Endothelial cell of umbilical vein (primary cell): Measurements from ENCODE around the gene PLGLB1. TPM values are rescaled to one million over a fixed set of nuclear protein-coding genes. Genes with fewer than 3 reads are reported as not detected.
"Not testable (repeated sequence)": the region's sequence is repeated elsewhere in the genome, so short reads cannot be mapped to it uniquely, and the experiment has no call there.

ENCODE experiments used
- BruUV-seq: library from RNA; stranded (reverse); fragments of 400-500 nt; replicated peaks from 2 replicates; lab custom pipeline; 2021; lab: Mats Ljungman, UMichigan
- CTCF ChIA-PET: fragments of 300-600, 350-600 bp; sonication (Branson Sonifier 250); formaldehyde crosslinking; loops from one replicate; lab custom pipeline; 2021; ENCODE audit warnings: antibody characterized with exemption, inconsistent platforms; lab: Charles Lee
- POLR2A ChIA-PET: fragments of 300-600, 350-600 bp; sonication (Branson Sonifier 250); formaldehyde crosslinking; loops from one replicate; lab custom pipeline; 2021; ENCODE audit warnings: antibody characterized with exemption, inconsistent platforms; lab: Charles Lee
- DNase-seq: peaks from one replicate; pipeline ENCODE4 v3.0.0-alpha.2; 2011; ENCODE audit warnings: low read depth, low spot score
- FAIRE-seq: peaks from 2 replicates; lab custom pipeline; 2011; peaks lifted over from hg19 to GRCh38; lab: Jason Lieb, UNC
- H2AFZ ChIP-seq: 2 replicates; pipeline ENCODE4 v1.6.0; 2012; ENCODE audit warnings: low read depth, low read length, control low read depth, inconsistent platforms
- H3K27ac ChIP-seq: 2 replicates; pipeline ENCODE4 v1.5.1; 2011; ENCODE audit warnings: low read depth, mild to moderate bottlenecking, control low read depth, low read length, moderate library complexity; ENCODE audit not compliant: insufficient read depth
- H3K27me3 ChIP-seq, 2 experiments: 2 replicates each; pipeline versions ENCODE4 v1.6.0 to v1.6.1; 2011; ENCODE audit warnings: low read length in 2 of 2, mixed read lengths in 1 of 2; ENCODE audit not compliant: control insufficient read depth in 2 of 2, insufficient read depth in 2 of 2
- H3K36me3 ChIP-seq, 2 experiments: 2 replicates in 1 of 2; 3 replicates in 1 of 2; pipeline ENCODE4 v1.5.1; 2011; ENCODE audit warnings: low read length in 2 of 2, mild to moderate bottlenecking in 1 of 2, moderate library complexity in 1 of 2; ENCODE audit not compliant: control insufficient read depth in 2 of 2, insufficient read depth in 2 of 2; ENCODE audit errors: extremely low read depth in 1 of 2
- H3K4me1 ChIP-seq: 3 replicates; pipeline ENCODE4 v1.5.1; 2011; ENCODE audit warnings: mild to moderate bottlenecking, low read length; ENCODE audit not compliant: control insufficient read depth, insufficient read depth; ENCODE audit errors: extremely low read depth
- H3K4me2 ChIP-seq: 2 replicates; pipeline ENCODE4 v1.6.1; 2011; ENCODE audit warnings: low read length, control low read depth, mixed read lengths; ENCODE audit not compliant: insufficient read depth
- H3K4me3 ChIP-seq, 3 experiments: fragments of 200-600 bp in 1 of 3; sonication (generic), shearing (Covaris generic) in 1 of 3; replicated peaks in 1 of 3; 2 replicates each; pipeline ENCODE4 v1.5.1; 2011 to 2016; ENCODE audit warnings: control low read depth in 3 of 3, low read length in 3 of 3, mild to moderate bottlenecking in 2 of 3, inconsistent platforms in 1 of 3, low read depth in 1 of 3, moderate library complexity in 1 of 3; ENCODE audit not compliant: insufficient read depth in 1 of 3
- H3K79me2 ChIP-seq: 2 replicates; pipeline ENCODE4 v1.6.0; 2012; ENCODE audit warnings: low read length, inconsistent platforms; ENCODE audit not compliant: control insufficient read depth, insufficient read depth
- H3K9ac ChIP-seq: replicated peaks from 2 replicates; pipeline ENCODE3; 2011; ENCODE audit warnings: low read length, control low read depth; ENCODE audit not compliant: insufficient read depth; ENCODE audit errors: extremely low read depth
- H3K9me1 ChIP-seq: replicated peaks from 3 replicates; pipeline ENCODE4 v1.6.0; 2011; ENCODE audit warnings: mild to moderate bottlenecking, low read length; ENCODE audit not compliant: control insufficient read depth, insufficient read depth; ENCODE audit errors: extremely low read depth
- H3K9me3 ChIP-seq: replicated peaks from 2 replicates; pipeline ENCODE4 v1.5.1; 2012; ENCODE audit warnings: low read length, inconsistent platforms; ENCODE audit not compliant: control insufficient read depth, insufficient read depth
- H4K20me1 ChIP-seq: replicated peaks from 2 replicates; pipeline ENCODE3; 2011; ENCODE audit warnings: mild to moderate bottlenecking, low read length; ENCODE audit not compliant: control insufficient read depth, insufficient read depth; ENCODE audit errors: extremely low read depth
- dilution Hi-C: fragments of 300-500 bp; cut with MboI; formaldehyde crosslinking; loops from one replicate; pipeline ENCODE4 v1.15.0; 2019; ENCODE audit warnings: low sequenced_read_pairs; ENCODE audit not compliant: extremely low pct_ligation_motif_present
- intact Hi-C: fragments of 100-400 bp; cut with micrococcal nuclease; formaldehyde crosslinking; loops from one replicate; pipeline ENCODE4 v1.10.0; 2022
- polyA plus RNA-seq, 4 experiments: library from polyadenylated mRNA; depleted of rRNA in 3 of 4; stranded (reverse) in 3 of 4; unstranded in 1 of 4; fragments of >200 nt; gene quantifications; 2 replicates each; pipeline versions ENCODE4 v1.2.1 to v1.2.3, GENCODE V29; 2011 to 2012; ENCODE audit warnings: missing spikeins in 1 of 4
- total RNA-seq: library from RNA; stranded (reverse); gene quantifications from 2 replicates; pipeline ENCODE4 v1.2.3, GENCODE V29; 2021

Gene PLGLB1
- total and polyA plus RNA-seq, 2 donors (not counting 3 experiments of a cell fraction or from before 2014, with no cell fraction given) = 0.51 to 0.75 TPM

DNA sequence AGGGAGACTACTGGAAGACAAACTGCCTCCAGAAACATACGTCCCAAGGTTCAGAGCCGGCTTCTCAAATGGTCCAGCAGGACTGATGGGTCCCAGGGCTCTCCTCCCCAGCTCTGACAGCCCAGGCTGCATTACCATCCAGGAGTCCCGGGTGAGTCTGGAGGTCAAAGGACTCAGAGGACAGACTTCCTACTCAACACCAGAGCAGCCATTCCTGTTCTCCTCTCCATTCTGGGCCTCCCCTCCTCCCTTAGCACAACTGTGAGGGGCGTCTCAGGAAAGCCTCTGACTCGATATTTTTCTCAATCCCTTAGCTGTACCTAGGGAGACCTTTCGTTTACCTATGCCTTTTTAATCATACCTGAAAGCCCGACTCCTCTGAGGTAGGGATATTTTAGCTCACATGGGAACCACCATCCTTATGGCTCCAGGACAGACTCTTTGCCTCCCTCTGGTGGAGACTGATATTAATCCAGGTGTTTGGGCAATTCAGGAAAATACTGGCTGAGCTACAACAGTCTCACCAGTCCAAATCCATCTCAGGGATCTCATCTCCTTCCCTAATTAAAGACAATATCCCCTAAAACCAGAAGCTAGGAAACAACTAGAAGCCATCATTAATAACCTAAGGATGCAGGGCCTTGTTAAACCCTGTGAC lies 19.8 kb upstream of the PLGLB1 start:
- H3K4me3 ChIP-seq, H3K27ac ChIP-seq, H4K20me1 ChIP-seq, intact Hi-C loops, dilution Hi-C loops, POLR2A ChIA-PET, H3K9ac ChIP-seq, H3K4me2 ChIP-seq, H3K9me3 ChIP-seq, H3K4me1 ChIP-seq, BruUV-seq, FAIRE-seq, H3K9me1 ChIP-seq, DNase-seq, H3K36me3 ChIP-seq, H3K79me2 ChIP-seq, CTCF ChIA-PET, H3K27me3 ChIP-seq, H2AFZ ChIP-seq: not testable (repeated sequence)

GRCh38 chr2:87028607-87029006 lies 7.0 kb upstream of the PLGLB1 start:
- H3K36me3 ChIP-seq, H3K9me3 ChIP-seq, BruUV-seq, H4K20me1 ChIP-seq, intact Hi-C loops, H3K4me2 ChIP-seq, H3K4me1 ChIP-seq, POLR2A ChIA-PET, H3K79me2 ChIP-seq, FAIRE-seq, dilution Hi-C loops, H3K27ac ChIP-seq, DNase-seq, H3K27me3 ChIP-seq, CTCF ChIA-PET, H3K9ac ChIP-seq, H2AFZ ChIP-seq, H3K9me1 ChIP-seq, H3K4me3 ChIP-seq: not testable (repeated sequence)

- not testable (repeated sequence) for FAIRE-seq
Observed at GRCh38 chr2:87026816-87027215, 5.2 kb upstream of the PLGLB1 start.

GRCh38 chr2:87025927-87026326 lies 4.3 kb upstream of the PLGLB1 start:
- FAIRE-seq, DNase-seq, H3K9me1 ChIP-seq, BruUV-seq, H3K4me1 ChIP-seq, H3K27ac ChIP-seq, H4K20me1 ChIP-seq, dilution Hi-C loops, H3K4me2 ChIP-seq, H3K4me3 ChIP-seq, H3K79me2 ChIP-seq, H3K36me3 ChIP-seq, H2AFZ ChIP-seq, POLR2A ChIA-PET, H3K27me3 ChIP-seq, intact Hi-C loops, H3K9ac ChIP-seq, CTCF ChIA-PET, H3K9me3 ChIP-seq: not testable (repeated sequence)

More at GRCh38 chr2:87026816-87027215, 5.2 kb upstream of the PLGLB1 start:
- H3K4me1 ChIP-seq, DNase-seq, BruUV-seq, H4K20me1 ChIP-seq, H2AFZ ChIP-seq, H3K4me2 ChIP-seq, H3K36me3 ChIP-seq, dilution Hi-C loops, H3K9me1 ChIP-seq, H3K79me2 ChIP-seq, H3K9me3 ChIP-seq, H3K27ac ChIP-seq, H3K27me3 ChIP-seq, POLR2A ChIA-PET, H3K9ac ChIP-seq, H3K4me3 ChIP-seq, intact Hi-C loops, CTCF ChIA-PET: not testable (repeated sequence)
